Measurements from ENCODE around the gene ADK.
A peak's percentile ranks its signal among the peaks of the same experiment; 100 is the strongest.
"Not testable (repeated sequence)": the region's sequence is repeated elsewhere in the genome, so short reads cannot be mapped to it uniquely, and the experiment has no call there.

Gene ADK

DNA sequence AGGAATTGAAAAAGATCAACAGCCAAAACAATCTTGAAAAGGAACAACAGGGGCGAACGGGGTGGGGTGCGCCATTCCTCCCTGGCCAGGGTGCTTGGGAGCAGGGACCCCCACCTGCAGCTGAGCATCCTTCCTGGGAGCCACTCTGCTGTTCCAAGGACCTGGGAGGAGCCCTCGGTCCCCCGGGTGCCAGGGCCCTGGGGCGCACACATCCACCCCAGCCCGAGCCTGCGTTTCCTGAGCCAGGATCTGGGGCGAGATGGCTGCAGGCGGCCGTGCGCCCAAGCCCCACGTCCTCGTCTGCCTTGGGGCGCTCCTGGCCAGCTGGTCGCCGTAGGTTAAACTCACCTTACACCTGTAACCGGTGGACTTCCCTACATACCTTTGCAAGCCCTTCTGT lies 11.0 kb upstream of the ADK start:
- TF ChIP-seq, protein P1, sequence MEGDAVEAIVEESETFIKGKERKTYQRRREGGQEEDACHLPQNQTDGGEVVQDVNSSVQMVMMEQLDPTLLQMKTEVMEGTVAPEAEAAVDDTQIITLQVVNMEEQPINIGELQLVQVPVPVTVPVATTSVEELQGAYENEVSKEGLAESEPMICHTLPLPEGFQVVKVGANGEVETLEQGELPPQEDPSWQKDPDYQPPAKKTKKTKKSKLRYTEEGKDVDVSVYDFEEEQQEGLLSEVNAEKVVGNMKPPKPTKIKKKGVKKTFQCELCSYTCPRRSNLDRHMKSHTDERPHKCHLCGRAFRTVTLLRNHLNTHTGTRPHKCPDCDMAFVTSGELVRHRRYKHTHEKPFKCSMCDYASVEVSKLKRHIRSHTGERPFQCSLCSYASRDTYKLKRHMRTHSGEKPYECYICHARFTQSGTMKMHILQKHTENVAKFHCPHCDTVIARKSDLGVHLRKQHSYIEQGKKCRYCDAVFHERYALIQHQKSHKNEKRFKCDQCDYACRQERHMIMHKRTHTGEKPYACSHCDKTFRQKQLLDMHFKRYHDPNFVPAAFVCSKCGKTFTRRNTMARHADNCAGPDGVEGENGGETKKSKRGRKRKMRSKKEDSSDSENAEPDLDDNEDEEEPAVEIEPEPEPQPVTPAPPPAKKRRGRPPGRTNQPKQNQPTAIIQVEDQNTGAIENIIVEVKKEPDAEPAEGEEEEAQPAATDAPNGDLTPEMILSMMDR (IDR thresholded peaks at IDR 0.05; ENCODE audit: low read depth, low read length, missing control alignments): no peak
- no peak for DNase-seq (ENCODE audit: low read depth)
- H3K4me3 ChIP-seq (ENCODE audit: low read depth, low read length): no peak overlapping the region

DNA sequence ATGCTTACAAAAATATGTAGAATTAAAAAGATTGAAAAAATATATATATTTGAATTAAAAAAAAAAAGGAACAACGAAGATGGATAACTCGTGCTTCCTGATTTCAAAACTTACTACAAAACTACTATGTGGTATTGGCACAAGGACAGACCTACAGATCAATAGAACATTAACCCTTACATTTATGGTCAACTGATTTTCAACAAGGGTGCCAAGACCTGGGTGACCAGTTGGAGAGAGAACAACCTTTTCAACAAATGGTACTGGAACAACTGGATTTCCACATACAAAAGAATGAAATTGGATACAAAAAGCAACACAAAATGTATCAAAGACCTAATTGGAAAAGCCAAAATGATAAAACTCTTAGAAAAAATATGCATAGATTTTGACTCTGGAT lies 10.5 kb upstream of the ADK start:
- TF ChIP-seq, protein P1 (IDR thresholded peaks at IDR 0.05; ENCODE audit: low read depth, low read length, missing control alignments): no peak
- DNase-seq (ENCODE audit: low read depth): no peak
- H3K4me3 ChIP-seq (ENCODE audit: low read depth, low read length): no peak overlapping the region

DNA sequence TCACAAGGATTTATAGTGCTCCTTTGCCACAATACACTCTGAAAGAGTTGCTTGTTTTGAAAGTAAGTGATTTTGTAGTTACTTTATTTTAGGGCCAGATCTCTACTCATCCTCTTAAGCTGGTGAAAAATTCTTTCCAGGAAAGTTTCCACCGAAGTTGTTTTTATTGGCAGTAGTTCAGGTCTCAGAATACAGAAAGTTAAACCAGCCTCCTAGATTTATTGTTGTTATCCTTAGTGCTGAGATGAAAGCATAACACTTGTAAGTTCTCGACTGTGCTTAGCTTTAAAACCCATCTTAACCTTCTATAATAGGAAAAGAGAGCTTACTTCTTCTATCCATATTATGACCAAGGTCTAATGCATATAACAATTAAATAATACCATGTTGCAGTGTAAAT lies 5.9 kb upstream of the ADK start:
- no peak overlapping the region for H3K4me3 ChIP-seq (ENCODE audit: low read depth, low read length)
- no peak for DNase-seq (ENCODE audit: low read depth)
- TF ChIP-seq, protein P1 (IDR thresholded peaks at IDR 0.05; ENCODE audit: low read depth, low read length, missing control alignments): no peak

DNA sequence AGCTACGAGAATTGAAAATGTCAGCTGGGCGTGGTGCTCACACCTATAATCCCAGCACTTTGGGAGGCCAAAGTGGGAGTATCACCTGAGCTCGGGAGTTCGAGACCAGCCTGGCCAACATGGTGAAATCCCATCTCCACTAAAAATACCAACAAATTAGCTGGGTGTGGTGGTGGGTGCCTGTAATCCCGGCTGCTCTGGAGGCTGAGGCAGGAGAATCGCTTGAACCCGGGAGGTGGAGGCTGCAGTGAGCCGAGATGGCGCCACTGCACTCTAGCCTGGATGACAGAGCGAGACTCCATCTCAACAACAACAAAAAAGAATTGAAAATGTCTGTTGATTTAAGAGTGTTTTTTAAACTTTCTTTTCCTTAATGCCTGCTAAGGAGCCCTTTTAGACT lies 4.0 kb upstream of the ADK start:
- DNase-seq (ENCODE audit: low read depth); H3K4me3 ChIP-seq (ENCODE audit: low read depth, low read length): not testable (repeated sequence)

DNA sequence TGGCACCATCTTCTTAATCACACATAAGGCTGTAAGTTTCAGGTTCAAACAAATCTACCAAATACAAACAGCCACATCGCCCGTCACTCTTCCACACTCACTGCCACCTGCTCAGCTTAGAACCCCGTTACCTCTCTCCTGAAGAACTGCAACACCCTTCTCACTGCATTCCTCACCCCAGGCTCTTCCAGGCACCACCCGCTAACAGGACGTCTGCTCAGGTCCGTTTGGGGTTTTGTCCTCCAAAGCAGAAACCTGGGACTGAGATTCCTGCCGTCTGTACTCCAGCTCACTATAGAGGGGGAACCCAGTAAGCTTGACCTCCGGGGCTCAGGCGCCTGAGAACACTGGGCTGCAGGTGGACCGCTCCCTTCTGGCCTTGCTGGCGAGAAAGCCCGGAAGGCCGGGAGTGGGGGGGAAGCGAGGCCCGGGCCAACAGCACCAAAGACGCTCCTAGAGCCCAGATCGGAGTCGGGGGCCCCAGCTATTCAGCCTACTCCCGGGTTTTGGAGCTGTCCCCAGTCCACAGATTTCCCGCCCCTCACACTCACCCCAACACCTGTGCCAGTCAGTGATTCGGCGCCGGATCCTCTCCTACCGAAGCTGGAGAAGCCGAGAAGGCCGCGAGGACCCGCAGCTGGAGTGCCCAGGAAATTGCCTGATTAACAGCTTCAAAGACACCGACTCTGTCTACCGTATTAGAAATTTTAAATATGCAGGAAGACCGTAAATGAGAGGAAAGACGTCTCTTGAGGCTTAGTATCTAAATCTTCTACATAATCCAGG lies 624 bp upstream of the ADK start, which contains the start of gene AP3M1:
TSS of gene AP3M1 (minus strand) at position 625 of the 786 bp plus-strand sequence. CDS start 12,449 bp downstream, outside the sequence.
- no peak for DNase-seq (ENCODE audit: low read depth)
- H3K4me3 ChIP-seq (ENCODE audit: low read depth, low read length): peak within 1 kb of the TSS; percentile 92
- TF ChIP-seq, protein P1 (IDR thresholded peaks at IDR 0.05; ENCODE audit: low read depth, low read length, missing control alignments): no peak

DNA sequence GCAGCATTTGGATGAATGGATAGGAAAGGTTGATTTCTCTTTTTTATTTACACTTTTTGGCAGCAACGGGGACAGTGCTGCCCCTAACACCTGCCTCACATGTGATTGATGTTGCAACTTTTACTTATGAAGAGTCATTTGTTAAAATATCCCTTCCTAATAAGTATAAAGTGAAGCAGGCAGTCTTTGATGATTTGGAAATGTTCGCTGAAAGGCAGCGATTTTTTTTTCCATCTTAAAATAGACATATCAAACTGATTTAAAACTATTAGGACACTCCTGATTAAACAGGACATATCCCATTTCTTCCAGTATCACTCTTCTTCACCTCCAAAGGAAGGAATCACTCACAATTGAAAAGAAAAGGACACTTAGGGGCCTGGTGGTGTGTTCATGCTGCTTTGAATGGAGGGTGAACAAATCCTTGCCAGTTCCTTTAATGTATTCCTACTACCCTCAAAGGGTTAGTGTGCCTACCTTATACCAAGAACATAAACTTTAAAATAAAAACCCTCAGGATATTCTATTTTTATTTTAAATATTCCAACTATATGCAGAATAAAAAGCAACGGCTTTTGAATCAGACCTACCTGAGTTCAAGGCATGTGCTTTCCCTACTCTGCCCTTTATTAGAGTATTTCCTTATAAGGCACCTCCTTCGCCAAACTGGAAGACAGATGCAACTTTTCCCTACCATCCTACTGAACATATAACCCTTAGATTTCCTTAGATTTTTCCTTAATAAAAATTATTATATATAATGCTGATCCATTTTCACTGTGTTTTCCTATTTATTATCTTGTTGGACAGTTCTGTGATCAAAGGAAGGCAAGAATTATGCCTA lies 1.1 kb downstream of the ADK start:
- DNase-seq (ENCODE audit: low read depth): no peak
- TF ChIP-seq, protein P1 (IDR thresholded peaks at IDR 0.05; ENCODE audit: low read depth, low read length, missing control alignments): no peak

DNA sequence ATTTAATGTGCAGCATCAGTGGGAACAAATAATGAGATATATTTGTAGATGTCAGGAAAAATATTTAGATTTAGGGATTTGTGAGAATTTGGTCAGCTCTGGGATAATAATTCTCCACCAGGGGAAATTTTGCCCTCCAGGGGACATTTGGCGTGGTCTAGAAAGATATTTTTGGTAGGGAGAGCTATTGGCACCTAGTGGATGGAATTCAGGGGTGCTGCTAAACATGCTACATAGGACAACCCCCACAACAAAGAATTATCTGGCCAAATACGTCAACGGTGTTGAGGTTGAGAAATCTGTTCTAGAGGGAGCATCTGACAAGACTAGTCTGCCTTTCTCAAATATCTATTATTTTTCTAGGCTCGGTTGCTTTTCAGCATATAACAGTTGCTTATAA lies 2.1 kb downstream of the ADK start:
- DNase-seq (ENCODE audit: low read depth): no peak
- H3K4me3 ChIP-seq (ENCODE audit: low read depth, low read length): peak overlapping the region; percentile 92; the same call in 1 of the 2 replicates
- TF ChIP-seq, protein P1 (IDR thresholded peaks at IDR 0.05; ENCODE audit: low read depth, low read length, missing control alignments): peak; percentile 16

More for the DNA sequence above, 1.1 kb downstream of the ADK start:
- H3K4me3 ChIP-seq (ENCODE audit: low read depth, low read length): peak overlapping the region; percentile 92

Measured in GM12864 (cell line).